Uterus (tissue), 2 donors: Measurements from ENCODE around the gene STX19.

Experiments used
- CTCF ChIP-seq, 4 experiments: fragments of 200-600 bp in 2 of 4; fragments of 450-650 bp in 2 of 4; sonication (generic) in 2 of 4; IDR thresholded peaks; one replicate each; pipeline ENCODE4 v1.5.1; 2016 to 2019; ENCODE audit warnings: antibody characterized with exemption in 4 of 4, mild to moderate bottlenecking in 2 of 4, moderate library complexity in 1 of 4
- POLR2A ChIP-seq, 2 donors: fragments of 450-650 bp; IDR thresholded peaks; one replicate each; pipeline ENCODE4 v1.6.1; 2016; ENCODE audit warnings: antibody characterized with exemption in 2 of 2, mild to moderate bottlenecking in 1 of 2, moderate library complexity in 1 of 2

GRCh38 chr3:94012185-94012584 lies 16.2 kb downstream of the STX19 start:
- TF ChIP-seq CTCF (IDR thresholded peaks at IDR 0.05) (no peak), POLR2A (IDR thresholded peaks at IDR 0.05) (no peak)
